HepG2 (cell line): ENCODE data around the gene RAC3. TPM values are rescaled to one million over a fixed set of nuclear protein-coding genes. Genes with fewer than 3 reads are reported as not detected.

Experiments used
- HBP1 ChIP-seq: IDR thresholded peaks from 2 replicates; pipeline ENCODE4 v1.6.1; 2016; ENCODE audit warnings: low read depth, control low read depth
- HDAC1 ChIP-seq: sonication (generic); formaldehyde crosslinking; IDR thresholded peaks from 2 replicates; pipeline ENCODE4 v1.5.1; 2020; ENCODE audit warnings: mild to moderate bottlenecking, missing genetic modification reagents
- HOXA5 ChIP-seq: sonication (generic); formaldehyde crosslinking; IDR thresholded peaks from 2 replicates; pipeline ENCODE4 v1.4.0; 2020; ENCODE audit warnings: missing genetic modification reagents
- KLF6 ChIP-seq: IDR thresholded peaks from 2 replicates; pipeline ENCODE4 v1.8.0; 2016; ENCODE audit warnings: missing biosample characterization, missing genetic modification reagents
- MEIS2 ChIP-seq: sonication (generic); formaldehyde crosslinking; IDR thresholded peaks from 2 replicates; pipeline ENCODE4 v1.9.0; 2021; ENCODE audit warnings: mild to moderate bottlenecking, missing genetic modification reagents
- MYC ChIP-seq: sonication (generic); formaldehyde crosslinking; IDR thresholded peaks from 2 replicates; pipeline ENCODE4 v1.9.0; 2021; ENCODE audit warnings: missing genetic modification reagents, borderline replicate concordance
- MZF1 ChIP-seq: sonication (generic); formaldehyde crosslinking; IDR thresholded peaks from 2 replicates; pipeline ENCODE4 v1.8.1; 2023; ENCODE audit warnings: mild to moderate bottlenecking, missing genetic modification reagents, borderline replicate concordance
- NAIF1 ChIP-seq: sonication (generic); formaldehyde crosslinking; IDR thresholded peaks from 2 replicates; pipeline ENCODE4 v1.5.0; 2020; ENCODE audit warnings: mild to moderate bottlenecking, missing genetic modification reagents, borderline replicate concordance
- SRSF1 ChIP-seq: fragments of 200-400 bp; formaldehyde crosslinking; optimal IDR thresholded peaks from 2 replicates; pipeline ENCODE3; 2017; ENCODE audit warnings: mild to moderate bottlenecking, low read depth, low read length, moderate library complexity
- TAF1 ChIP-seq: sonication (generic); formaldehyde crosslinking; IDR thresholded peaks from 2 replicates; pipeline ENCODE4 v1.4.0; 2020; ENCODE audit warnings: missing genetic modification reagents
- ZBTB26 ChIP-seq: IDR thresholded peaks from 2 replicates; pipeline ENCODE4 v1.6.1; 2016; ENCODE audit warnings: missing compliant biosample characterization, missing genetic modification reagents, borderline replicate concordance
- ZKSCAN5 ChIP-seq: sonication (generic); formaldehyde crosslinking; IDR thresholded peaks from 2 replicates; pipeline ENCODE4 v1.5.1; 2020; ENCODE audit warnings: mild to moderate bottlenecking, missing genetic modification reagents
- ZNF232 ChIP-seq: sonication (generic); formaldehyde crosslinking; IDR thresholded peaks from 2 replicates; pipeline ENCODE4 v1.4.0; 2020; ENCODE audit warnings: missing genetic modification reagents, borderline replicate concordance
- ZNF253 ChIP-seq: sonication (generic); formaldehyde crosslinking; IDR thresholded peaks from 2 replicates; pipeline ENCODE4 v1.8.0; 2022; ENCODE audit warnings: mild to moderate bottlenecking, missing genetic modification reagents, borderline replicate concordance
- ZNF441 ChIP-seq: sonication (generic); formaldehyde crosslinking; IDR thresholded peaks from 2 replicates; pipeline ENCODE4 v1.7.0; 2021; ENCODE audit warnings: missing genetic modification reagents, borderline replicate concordance
- ZNF451 ChIP-seq: sonication (generic); formaldehyde crosslinking; IDR thresholded peaks from 2 replicates; pipeline ENCODE4 v1.5.0; 2020; ENCODE audit warnings: mild to moderate bottlenecking, missing genetic modification reagents
- ZNF646 ChIP-seq: sonication (generic); formaldehyde crosslinking; IDR thresholded peaks from 2 replicates; pipeline ENCODE4 v1.9.0; 2021; ENCODE audit warnings: mild to moderate bottlenecking, missing genetic modification reagents
- ZNF703 ChIP-seq: sonication (generic); formaldehyde crosslinking; IDR thresholded peaks from 2 replicates; pipeline ENCODE4 v1.5.1; 2020; ENCODE audit warnings: missing genetic modification reagents, mild to moderate bottlenecking, moderate library complexity, borderline replicate concordance
- ZSCAN25 ChIP-seq: sonication (generic); formaldehyde crosslinking; IDR thresholded peaks from 2 replicates; pipeline ENCODE4 v1.8.0; 2022; ENCODE audit warnings: mild to moderate bottlenecking, missing genetic modification reagents
- polyA plus RNA-seq, 8 experiments: library from polyadenylated mRNA; depleted of rRNA in 3 of 8; stranded (reverse) in 7 of 8; unstranded in 1 of 8; fragments of >200 nt; fragmentation: Illumina TruSeq in 4 of 8; extraction: Trizol in 4 of 8; gene quantifications; 2 replicates each; pipeline versions ENCODE4 v1.2.1 to v1.2.3, GENCODE V29; 2011 to 2016; ENCODE audit warnings: low read depth in 4 of 8, missing spikeins in 1 of 8, mixed read lengths in 1 of 8; ENCODE audit not compliant: insufficient read depth in 1 of 8
- total RNA-seq, 5 experiments: library from RNA; depleted of rRNA; stranded (reverse); fragments of >200 nt; fragmentation: Illumina TruSeq; extraction: Trizol; gene quantifications; 2 replicates each; pipeline ENCODE4 v1.2.3, GENCODE V29; 2016; ENCODE audit warnings: low read depth in 1 of 5
- TF ChIP-seq, protein P1 (sequence below): IDR thresholded peaks from 2 replicates; pipeline ENCODE4 v1.6.1; 2016; ENCODE audit warnings: control low read depth

Gene RAC3
- total and polyA plus RNA-seq, 2 of the 13 experiments (the other 11 are each of a cell fraction or from before 2014, with no cell fraction given), result 10.5 to 21.3 TPM

- TF ChIP-seq ZNF253 (0 out of 2 replicates have a peak, but pooled peaks have one; percentile 74), SRSF1 (peak; percentile 69), HDAC1 (CRISPR knock-in tag) (no peak), NAIF1 (no peak), ZNF232 (0 out of 2 replicates have a peak, but pooled peaks have one; percentile 55), HOXA5 (no peak), MZF1 (no peak), HBP1 (CRISPR knock-in tag) (peak; percentile 60; the same call in 1 of the 2 replicates), ZNF441 (CRISPR knock-in tag) (no peak), TAF1 (CRISPR knock-in tag) (peak; percentile 32; the same call in 1 of the 2 replicates), ZSCAN25 (CRISPR knock-in tag) (no peak), KLF6 (CRISPR knock-in tag) (no peak), ZNF703 (CRISPR knock-in tag) (no peak), MEIS2 (CRISPR knock-in tag) (no peak), ZKSCAN5 (CRISPR knock-in tag) (no peak), MYC (CRISPR knock-in tag) (no peak), ZNF646 (CRISPR knock-in tag) (no peak), ZBTB26 (CRISPR knock-in tag) (peak; percentile 73; the same call in 1 of the 2 replicates), ZNF451 (CRISPR knock-in tag) (peak; percentile 58; the same call in 1 of the 2 replicates)
- TF ChIP-seq, protein P1, sequence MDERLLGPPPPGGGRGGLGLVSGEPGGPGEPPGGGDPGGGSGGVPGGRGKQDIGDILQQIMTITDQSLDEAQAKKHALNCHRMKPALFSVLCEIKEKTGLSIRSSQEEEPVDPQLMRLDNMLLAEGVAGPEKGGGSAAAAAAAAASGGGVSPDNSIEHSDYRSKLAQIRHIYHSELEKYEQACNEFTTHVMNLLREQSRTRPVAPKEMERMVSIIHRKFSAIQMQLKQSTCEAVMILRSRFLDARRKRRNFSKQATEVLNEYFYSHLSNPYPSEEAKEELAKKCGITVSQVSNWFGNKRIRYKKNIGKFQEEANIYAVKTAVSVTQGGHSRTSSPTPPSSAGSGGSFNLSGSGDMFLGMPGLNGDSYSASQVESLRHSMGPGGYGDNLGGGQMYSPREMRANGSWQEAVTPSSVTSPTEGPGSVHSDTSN (CRISPR knock-in tag), result no peak
Measured at GRCh38 chr17:81996757-81997441, 34.6 kb upstream of the RAC3 start (continued).
